HG03442 (cell line): Measurements from ENCODE around the gene GABARAPL1.
"Not testable (repeated sequence)": the region's sequence is repeated elsewhere in the genome, so short reads cannot be mapped to it uniquely, and the experiment has no call there.

Source experiments
- ATAC-seq: cut with Tn5 transposase; IDR thresholded peaks from one replicate; pipeline ENCODE4 v1.9.1; 2021; ENCODE audit warnings: mild to moderate bottlenecking, moderate library complexity; ENCODE audit not compliant: unreplicated experiment

GABARAPL1 gene

GRCh38 chr12:10212739-10213131 is at the start of gene GABARAPL1:
Gene GABARAPL1 (plus strand): TSS chr12:10212877. CDS start chr12:10213130, 253 bp downstream.
- ATAC-seq: peak; percentile 49

GRCh38 chr12:10163084-10163483 is 49.6 kb upstream of the GABARAPL1 start:
- ATAC-seq: no peak

- ATAC-seq: no peak
Measured at GRCh38 chr12:10165421-10165820, 47.3 kb upstream of the GABARAPL1 start.

- ATAC-seq: no peak
Measured at GRCh38 chr12:10167599-10167998, 45.1 kb upstream of the GABARAPL1 start.

GRCh38 chr12:10169104-10169503 is 43.6 kb upstream of the GABARAPL1 start:
- ATAC-seq: no peak

GRCh38 chr12:10170216-10170615 is 42.5 kb upstream of the GABARAPL1 start:
- ATAC-seq: no peak

- ATAC-seq: no peak
Measured at GRCh38 chr12:10171973-10172728, 40.5 kb upstream of the GABARAPL1 start, which contains the start of gene OLR1. Gene OLR1 (minus strand): TSS chr12:10172132. CDS start chr12:10172077, 55 bp downstream.

- ATAC-seq: no peak
Measured at GRCh38 chr12:10174986-10175614, 37.6 kb upstream of the GABARAPL1 start.

- no peak for ATAC-seq
Measured at GRCh38 chr12:10175846-10176636, 36.6 kb upstream of the GABARAPL1 start.

GRCh38 chr12:10178821-10179220 is 33.9 kb upstream of the GABARAPL1 start, which contains the start of gene TMEM52B:
Gene TMEM52B (plus strand): TSS chr12:10179032. CDS start chr12:10179575, 543 bp downstream.
- no peak for ATAC-seq

- no peak for ATAC-seq
Measured at GRCh38 chr12:10179776-10180181, 32.9 kb upstream of the GABARAPL1 start.

GRCh38 chr12:10182354-10183049 is 30.2 kb upstream of the GABARAPL1 start:
- ATAC-seq: no peak

GRCh38 chr12:10184261-10184843 is 28.3 kb upstream of the GABARAPL1 start:
- no peak for ATAC-seq

- no peak for ATAC-seq
Measured at GRCh38 chr12:10186299-10186698, 26.4 kb upstream of the GABARAPL1 start.

GRCh38 chr12:10186958-10187357 is 25.7 kb upstream of the GABARAPL1 start:
- ATAC-seq: not testable (repeated sequence)

GRCh38 chr12:10189653-10190052 is 23.0 kb upstream of the GABARAPL1 start:
- no peak for ATAC-seq

GRCh38 chr12:10190558-10191388 is 21.9 kb upstream of the GABARAPL1 start:
- ATAC-seq: peak; percentile 89

- no peak for ATAC-seq
Measured at GRCh38 chr12:10191865-10192264, 20.8 kb upstream of the GABARAPL1 start.

- no peak for ATAC-seq
Measured at GRCh38 chr12:10194160-10194670, 18.5 kb upstream of the GABARAPL1 start.
